Small intestine (tissue), 7 donors: Measurements from ENCODE around the gene GUCA1A. TPM values are rescaled to one million over a fixed set of nuclear protein-coding genes. Genes with fewer than 3 reads are reported as not detected.
A peak's percentile ranks its signal among the peaks of the same experiment; 100 is the strongest.
"Not testable (repeated sequence)": the region's sequence is repeated elsewhere in the genome, so short reads cannot be mapped to it uniquely, and the experiment has no call there.

Source experiments
- DNase-seq, 2 donors: peaks; one replicate each; pipeline versions ENCODE4 v3.0.0 to v3.0.0-alpha.2; 2013
- FAIRE-seq: peaks from 2 replicates; lab custom pipeline; 2012; peaks lifted over from hg19 to GRCh38; lab: Jason Lieb, UNC
- H3K27ac ChIP-seq, 3 donors: one replicate each; pipeline ENCODE4 v1.5.1; 2013; ENCODE audit warnings: low read length in 2 of 3, mild to moderate bottlenecking in 2 of 3, control low read depth in 1 of 3, inconsistent platforms in 1 of 3, low read depth in 1 of 3, moderate library complexity in 1 of 3
- H3K27me3 ChIP-seq, 3 donors: one replicate each; pipeline ENCODE4 v1.6.1; 2013; ENCODE audit warnings: low read length in 3 of 3, inconsistent platforms in 1 of 3; ENCODE audit not compliant: control insufficient read depth in 3 of 3, insufficient read depth in 3 of 3
- H3K36me3 ChIP-seq, 3 donors: one replicate each; pipeline ENCODE4 v1.6.1; 2013; ENCODE audit warnings: low read length in 3 of 3, inconsistent platforms in 1 of 3, low read depth in 1 of 3, mild to moderate bottlenecking in 1 of 3, moderate library complexity in 1 of 3; ENCODE audit not compliant: control insufficient read depth in 3 of 3, insufficient read depth in 2 of 3
- H3K4me1 ChIP-seq, 3 donors: one replicate each; pipeline ENCODE4 v1.6.1; 2013; ENCODE audit warnings: low read length in 2 of 3, inconsistent platforms in 1 of 3, low read depth in 1 of 3, mild to moderate bottlenecking in 1 of 3, moderate library complexity in 1 of 3; ENCODE audit not compliant: control insufficient read depth in 3 of 3, insufficient read depth in 2 of 3
- H3K4me3 ChIP-seq, 3 donors: one replicate each; pipeline ENCODE4 v1.5.1; 2013; ENCODE audit warnings: low read length in 3 of 3, control low read depth in 1 of 3, inconsistent platforms in 1 of 3, low read depth in 1 of 3, mild to moderate bottlenecking in 1 of 3, moderate library complexity in 1 of 3
- H3K9me3 ChIP-seq, 2 donors: one replicate each; pipeline ENCODE4 v1.6.1; 2013; ENCODE audit warnings: low read depth in 1 of 2, low read length in 1 of 2; ENCODE audit not compliant: control insufficient read depth in 2 of 2, insufficient read depth in 1 of 2
- WGBS, 3 donors: extraction: QIAGEN DNeasy Blood & Tissue Kit; methylation state at CpG; one replicate each; pipeline ENCODE4 v1.1.7; 2013; 5-methylcytosine and 5-hydroxymethylcytosine counted together
- polyA plus RNA-seq, 4 donors: library from polyadenylated mRNA; stranded (reverse) in 3 of 4; unstranded in 1 of 4; fragments of 200-250 nt in 3 of 4; fragments of 120-200 nt in 1 of 4; gene quantifications; one replicate each; pipeline versions ENCODE4 v1.2.1 to v1.2.3, GENCODE V29; 2013
- donor health status: healthy with polysubstance abuse.
- donor health status: control.
- donor health status: control.
- donor health status: Bipolar disorder and iron deficiency.
- donor health status: healthy.

GUCA1A gene
- polyA plus RNA-seq, 4 donors: 0.37 to 0.69 TPM; not detected in 2

DNA sequence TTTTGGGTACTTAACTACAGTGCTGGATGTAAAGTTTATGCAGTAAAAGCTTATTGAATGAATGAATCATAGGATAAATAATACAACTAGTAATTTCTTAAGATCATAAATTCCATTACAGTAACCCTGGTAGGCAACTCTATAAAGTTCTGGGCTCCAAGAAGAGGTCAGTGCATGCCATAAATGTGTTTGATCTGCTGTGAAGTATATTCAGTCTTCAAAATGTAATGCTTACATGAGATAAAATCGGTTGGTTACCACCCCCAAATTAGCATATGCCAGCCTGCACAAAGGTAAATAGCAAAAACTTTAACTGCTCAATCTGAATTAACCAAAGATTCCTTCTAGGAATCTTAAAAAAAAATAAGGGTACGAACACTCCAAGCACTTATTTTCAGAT lies 34.4 kb downstream of the GUCA1A start:
- DNase-seq, H3K4me3 ChIP-seq, H3K9me3 ChIP-seq, FAIRE-seq, H3K27me3 ChIP-seq, H3K27ac ChIP-seq: not testable (repeated sequence)
- Histone ChIP-seq H3K36me3 (peaks cover 9 to 31% (median 10%) of the 10 kb centered on the region in 3 donors), H3K4me1 (peaks cover 0 to 15% (median 2%) of the 10 kb centered on the region in 3 donors)
- 39 to 73% (median 48%) methylated on average over 2 of the region's 2 CpGs for WGBS, 3 donors

- Histone ChIP-seq H3K27ac (no peak overlapping the region), H3K36me3 (peaks cover 9 to 34% (median 12%) of the 10 kb centered on the region in 3 donors), H3K27me3 (no peaks in the 10 kb centered on the region), H3K4me1 (no peaks in the 10 kb centered on the region), H3K4me3 (no peak overlapping the region), H3K9me3 (no peaks in the 10 kb centered on the region)
- no peak for DNase-seq
- no peak for FAIRE-seq
- WGBS, 3 donors: no CpG with 5 or more reads among the region's 1 CpG
Observed at GRCh38 chr6:42210551-42210950, 37.4 kb downstream of the GUCA1A start.

GRCh38 chr6:42211726-42212125 lies 38.6 kb downstream of the GUCA1A start:
- FAIRE-seq: no peak
- peaks cover 6 to 32% (median 9%) of the 10 kb centered on the region in 3 donors for H3K36me3 ChIP-seq

GRCh38 chr6:42212442-42212841 lies 39.3 kb downstream of the GUCA1A start:
- Histone ChIP-seq H3K27me3 (no peaks in the 10 kb centered on the region), H3K9me3 (no peaks in the 10 kb centered on the region), H3K36me3 (peaks cover 6 to 32% (median 9%) of the 10 kb centered on the region in 3 donors), H3K4me3 (no peak overlapping the region), H3K27ac (no peak overlapping the region), H3K4me1 (no peaks in the 10 kb centered on the region)
- 78 to 92% (median 85%) methylated on average over 3 of the region's 3 CpGs for WGBS, 3 donors
- FAIRE-seq (no peak), DNase-seq (no peak)

More at GRCh38 chr6:42211726-42212125, 38.6 kb downstream of the GUCA1A start:
- WGBS, 3 donors: 86 to 90% (median 89%) methylated on average over 6 of the region's 6 CpGs
- no peak for DNase-seq
- Histone ChIP-seq H3K4me3 (no peak overlapping the region), H3K4me1 (no peaks in the 10 kb centered on the region), H3K27me3 (no peaks in the 10 kb centered on the region), H3K9me3 (no peaks in the 10 kb centered on the region), H3K27ac (no peak overlapping the region)

- not testable (repeated sequence) for H3K27ac ChIP-seq, H3K4me1 ChIP-seq, DNase-seq, H3K27me3 ChIP-seq, H3K4me3 ChIP-seq, FAIRE-seq, H3K9me3 ChIP-seq
- peaks cover 2 to 10% (median 2%) of the 10 kb centered on the region in 3 donors for H3K36me3 ChIP-seq
- 78 to 85% (median 84%) methylated on average over 18 of the region's 18 CpGs for WGBS, 3 donors
Observed at GRCh38 chr6:42216495-42216894, 43.3 kb downstream of the GUCA1A start.

- Histone ChIP-seq H3K9me3 (no peaks in the 10 kb centered on the region), H3K27me3 (no peaks in the 10 kb centered on the region), H3K4me3 (peak overlapping the region; percentile 72 to 85 (median 73)), H3K4me1 (no peaks in the 10 kb centered on the region), H3K36me3 (peaks cover 0 to 9% (median 2%) of the 10 kb centered on the region in 3 donors), H3K27ac (peak overlapping the region; percentile 66 to 90 (median 73))
- FAIRE-seq (no peak), DNase-seq (no peak)
- WGBS, 3 donors: 1 to 4% (median 2%) methylated on average over 5 of the region's 5 CpGs
Observed at GRCh38 chr6:42217157-42217518, 44.0 kb downstream of the GUCA1A start.

GRCh38 chr6:42217519-42218367 lies 44.6 kb downstream of the GUCA1A start, which contains the start of gene MRPS10:
TSS of gene MRPS10 (minus strand) at chr6:42217861. CDS start at chr6:42217849, 12 bp downstream.
- 8 to 10% (median 10%) methylated on average over 29 of the region's 29 CpGs for WGBS, 3 donors
- Histone ChIP-seq H3K9me3 (no peaks in the 10 kb centered on the region), H3K27me3 (no peaks in the 10 kb centered on the region), H3K36me3 (peaks cover 0 to 9% (median 2%) of the 10 kb centered on the region in 3 donors), H3K4me1 (no peaks in the 10 kb centered on the region), H3K4me3 (peak within 1 kb of the TSS; percentile 72 to 85 (median 73)), H3K27ac (peak within 1 kb of the TSS; percentile 66 to 90 (median 73))
- no peak for FAIRE-seq
- peak; percentile 95 to 96 for DNase-seq

GRCh38 chr6:42220807-42221206 lies 47.6 kb downstream of the GUCA1A start:
- Histone ChIP-seq H3K4me3 (no peak overlapping the region), H3K9me3 (no peaks in the 10 kb centered on the region), H3K27ac (no peak overlapping the region), H3K4me1 (peaks cover 0 to 9% (median 0%) of the 10 kb centered on the region in 3 donors), H3K36me3 (no peaks in the 10 kb centered on the region), H3K27me3 (no peaks in the 10 kb centered on the region)
- FAIRE-seq: no peak
- DNase-seq: no peak
- WGBS, 3 donors: 62 to 73% (median 68%) methylated on average over 6 of the region's 6 CpGs
